Natural killer cell (primary cell): Measurements from ENCODE around the gene LBH. TPM values are rescaled to one million over a fixed set of nuclear protein-coding genes. Genes with fewer than 3 reads are reported as not detected.

Experiments used
- ATAC-seq, 3 donors: fragments of 150-1000 bp in 2 of 3; fragments of 200-7000 bp in 1 of 3; cut with Tn5 transposase; 1 replicate in 1 of 3; 2 replicates in 2 of 3; pipeline ENCODE4 v1.10.0; 2021; ENCODE audit warnings: mild to moderate bottlenecking in 2 of 3, moderate library complexity in 2 of 3
- DNase-seq, 2 donors: peaks; one replicate each; pipeline versions ENCODE4 v3.0.0 to v3.0.0-alpha.2; 2013 to 2021; ENCODE audit warnings: mixed read lengths in 1 of 2
- H3K27ac ChIP-seq: one replicate; pipeline ENCODE4 v1.5.1; 2013; ENCODE audit warnings: mild to moderate bottlenecking, low read length
- H3K27me3 ChIP-seq: one replicate; pipeline ENCODE4 v1.6.1; 2013; ENCODE audit warnings: low read length; ENCODE audit not compliant: control insufficient read depth, insufficient read depth
- H3K36me3 ChIP-seq: one replicate; pipeline ENCODE4 v1.6.1; 2013; ENCODE audit warnings: low read length; ENCODE audit not compliant: control insufficient read depth, insufficient read depth
- H3K4me1 ChIP-seq: one replicate; pipeline ENCODE4 v1.6.1; 2013; ENCODE audit warnings: low read length; ENCODE audit not compliant: control insufficient read depth, insufficient read depth
- H3K4me3 ChIP-seq: one replicate; pipeline ENCODE4 v1.5.1; 2013; ENCODE audit warnings: low read length
- H3K9me3 ChIP-seq: one replicate; pipeline ENCODE4 v1.6.1; 2013; ENCODE audit warnings: low read length; ENCODE audit not compliant: control insufficient read depth, insufficient read depth
- H3K27ac Mint-ChIP-seq, 2 donors: one replicate each; pipeline ENCODE4 v1.8.0; 2022; ENCODE audit warnings: mild to moderate bottlenecking in 2 of 2, mixed read lengths in 2 of 2, moderate library complexity in 1 of 2
- H3K27me3 Mint-ChIP-seq, 2 donors: one replicate each; pipeline ENCODE4 v1.8.0; 2022; ENCODE audit warnings: low read depth in 2 of 2, mixed read lengths in 2 of 2
- H3K36me3 Mint-ChIP-seq: one replicate; pipeline ENCODE4 v1.8.0; 2022; ENCODE audit warnings: mixed read lengths
- H3K4me1 Mint-ChIP-seq, 2 donors: one replicate each; pipeline ENCODE4 v1.8.0; 2022; ENCODE audit warnings: mixed read lengths in 2 of 2
- H3K4me3 Mint-ChIP-seq: one replicate; pipeline ENCODE4 v1.8.0; 2022; ENCODE audit warnings: mild to moderate bottlenecking, moderate library complexity, mixed read lengths
- H3K9me3 Mint-ChIP-seq, 2 donors: one replicate each; pipeline ENCODE4 v1.8.0; 2022; ENCODE audit warnings: mixed read lengths in 2 of 2
- CTCF ChIP-seq: fragments of 200-600 bp; IDR thresholded peaks from one replicate; pipeline ENCODE4 v1.8.0; 2022; ENCODE audit warnings: antibody characterized with exemption
- whole genome bisulfite sequencing: methylation state at CpG from one replicate; pipeline ENCODE4 v1.1.7; 2013; ENCODE audit warnings: missing lambda C conversion rate; ENCODE audit not compliant: insufficient coverage; 5-methylcytosine and 5-hydroxymethylcytosine counted together
- intact Hi-C: fragments of 100-400 bp; cut with micrococcal nuclease; formaldehyde crosslinking; loops from one replicate; pipeline ENCODE4 v1.14.2; 2022
- total RNA-seq, 4 donors: library from RNA; stranded (reverse); fragments of 120-200 nt in 1 of 4; gene quantifications; one replicate each; pipeline versions ENCODE4 v1.2.3 to v1.2.4, GENCODE V29; 2013 to 2022

The LBH gene
- total RNA-seq, 3 donors from 2014 or later (not counting 1 experiment from before 2014, with no cell fraction given): 157 to 197 (median 158) TPM

GRCh38 chr2:30243231-30243630 is 11.9 kb downstream of the LBH start:
- Histone ChIP-seq H3K4me3 (no peak overlapping the region), H3K27me3 (no peaks in the 10 kb centered on the region), H3K9me3 (no peaks in the 10 kb centered on the region), H3K4me1 (peaks cover 43% of the 10 kb centered on the region), H3K27ac (no peak overlapping the region), H3K36me3 (peaks cover 47% of the 10 kb centered on the region)
- no peak for ATAC-seq
- Mint-ChIP-seq H3K27me3 (no peaks in the 10 kb centered on the region), H3K36me3 (peaks cover 16% of the 10 kb centered on the region), H3K27ac (peak overlapping the region; percentile 71 to 83), H3K4me3 (peak overlapping the region; percentile 22), H3K9me3 (no peaks in the 10 kb centered on the region), H3K4me1 (peaks cover 75 to 82% of the 10 kb centered on the region in 2 donors)
- WGBS: 98% methylated on average over 3 of the region's 3 CpGs
- DNase-seq: no peak
- intact Hi-C loops: no loop called here
- TF ChIP-seq CTCF: no peak

GRCh38 chr2:30245364-30245763 is 14.0 kb downstream of the LBH start:
- peaks cover 32% of the 10 kb centered on the region for H3K36me3 ChIP-seq
- H3K27me3 Mint-ChIP-seq: no peaks in the 10 kb centered on the region
- H3K4me1 ChIP-seq: peaks cover 34% of the 10 kb centered on the region
- H3K9me3 ChIP-seq: no peaks in the 10 kb centered on the region
- H3K27ac Mint-ChIP-seq: peak overlapping the region; percentile 25 to 90
- no peak overlapping the region for H3K4me3 Mint-ChIP-seq
- DNase-seq: no peak
- H3K4me1 Mint-ChIP-seq: peaks cover 77 to 82% of the 10 kb centered on the region in 2 donors
- intact Hi-C loops: no loop called here
- no peak overlapping the region for H3K27ac ChIP-seq
- no peaks in the 10 kb centered on the region for H3K27me3 ChIP-seq
- H3K9me3 Mint-ChIP-seq: no peaks in the 10 kb centered on the region
- peaks cover 7% of the 10 kb centered on the region for H3K36me3 Mint-ChIP-seq
- no peak for TF ChIP-seq CTCF
- over 99% methylated on average over 5 of the region's 5 CpGs for WGBS
- ATAC-seq: no peak
- H3K4me3 ChIP-seq: no peak overlapping the region

- Mint-ChIP-seq H3K9me3 (no peaks in the 10 kb centered on the region), H3K27me3 (no peaks in the 10 kb centered on the region), H3K4me3 (peak overlapping the region; percentile 36), H3K4me1 (peaks cover 83 to 87% of the 10 kb centered on the region in 2 donors), H3K27ac (peak overlapping the region; percentile 54 to 90), H3K36me3 (no peaks in the 10 kb centered on the region)
- ATAC-seq: no peak
- no peak overlapping the region for H3K27ac ChIP-seq
- no peak for TF ChIP-seq CTCF
- peaks cover 49% of the 10 kb centered on the region for H3K4me1 ChIP-seq
- no peak overlapping the region for H3K4me3 ChIP-seq
- H3K9me3 ChIP-seq: no peaks in the 10 kb centered on the region
- intact Hi-C loops: no loop called here
- 82% methylated on average over 2 of the region's 2 CpGs for WGBS
- no peaks in the 10 kb centered on the region for H3K27me3 ChIP-seq
- DNase-seq: no peak
- peaks cover 21% of the 10 kb centered on the region for H3K36me3 ChIP-seq
Measured at GRCh38 chr2:30248791-30249190, 17.5 kb downstream of the LBH start.

GRCh38 chr2:30249354-30249753 is 18.0 kb downstream of the LBH start:
- Mint-ChIP-seq H3K36me3 (no peaks in the 10 kb centered on the region), H3K9me3 (no peaks in the 10 kb centered on the region), H3K27me3 (no peaks in the 10 kb centered on the region), H3K27ac (peak overlapping the region; percentile 54 to 90), H3K4me1 (peaks cover 83 to 88% of the 10 kb centered on the region in 2 donors), H3K4me3 (peak overlapping the region; percentile 36)
- peaks cover 15% of the 10 kb centered on the region for H3K36me3 ChIP-seq
- H3K27me3 ChIP-seq: no peaks in the 10 kb centered on the region
- H3K27ac ChIP-seq: no peak overlapping the region
- no peaks in the 10 kb centered on the region for H3K9me3 ChIP-seq
- DNase-seq (no peak), ATAC-seq (no peak)
- 88% methylated on average over 7 of the region's 7 CpGs for WGBS
- intact Hi-C loops: no loop called here
- TF ChIP-seq CTCF: no peak
- no peak overlapping the region for H3K4me3 ChIP-seq
- H3K4me1 ChIP-seq: peaks cover 45% of the 10 kb centered on the region
